HUES48 (cell line): ENCODE measurements around the gene GFI1B.
"Not testable (repeated sequence)": the region's sequence is repeated elsewhere in the genome, so short reads cannot be mapped to it uniquely, and the experiment has no call there.

ENCODE experiments used
- H3K27ac ChIP-seq: one replicate; pipeline ENCODE4 v1.7.0; 2013; ENCODE audit warnings: low read depth, low read length, inconsistent platforms
- H3K27me3 ChIP-seq: 2 replicates; pipeline ENCODE4 v1.6.1; 2013; ENCODE audit warnings: mild to moderate bottlenecking, low read length; ENCODE audit not compliant: control insufficient read depth, insufficient read depth
- H3K36me3 ChIP-seq: 2 replicates; pipeline ENCODE4 v1.6.1; 2013; ENCODE audit warnings: low read length; ENCODE audit not compliant: control insufficient read depth, insufficient read depth
- H3K4me1 ChIP-seq: 2 replicates; pipeline ENCODE4 v1.6.1; 2013; ENCODE audit warnings: mild to moderate bottlenecking, low read length; ENCODE audit not compliant: control insufficient read depth, insufficient read depth
- H3K4me3 ChIP-seq: 2 replicates; pipeline ENCODE4 v1.5.1; 2013; ENCODE audit warnings: mild to moderate bottlenecking, low read depth, low read length
- H3K9ac ChIP-seq: 2 replicates; pipeline ENCODE4 v1.6.1; 2013; ENCODE audit warnings: mild to moderate bottlenecking, low read depth, low read length, moderate library complexity
- H3K9me3 ChIP-seq: 2 replicates; pipeline ENCODE4 v1.6.1; 2013; ENCODE audit warnings: low read length; ENCODE audit not compliant: control insufficient read depth, insufficient read depth

The GFI1B gene

GRCh38 chr9:132946211-132946610 is 32.3 kb upstream of the GFI1B start:
- Histone ChIP-seq H3K27ac (peak overlapping the region; percentile 25), H3K36me3 (no peaks in the 10 kb centered on the region), H3K4me1 (peaks cover 36% of the 10 kb centered on the region), H3K9ac (no peak overlapping the region), H3K4me3 (no peak overlapping the region), H3K27me3 (no peaks in the 10 kb centered on the region), H3K9me3 (no peaks in the 10 kb centered on the region)

- no peaks in the 10 kb centered on the region for H3K27me3 ChIP-seq
- H3K9ac ChIP-seq: no peak overlapping the region
- H3K4me1 ChIP-seq: peaks cover 32% of the 10 kb centered on the region
- H3K36me3 ChIP-seq: no peaks in the 10 kb centered on the region
- peak overlapping the region; percentile 63 for H3K27ac ChIP-seq
- no peaks in the 10 kb centered on the region for H3K9me3 ChIP-seq
- no peak overlapping the region for H3K4me3 ChIP-seq
Measured at GRCh38 chr9:132946631-132947295, 31.7 kb upstream of the GFI1B start.

GRCh38 chr9:132947756-132948155 is 30.7 kb upstream of the GFI1B start:
- Histone ChIP-seq H3K4me1 (peaks cover 22% of the 10 kb centered on the region), H3K9ac (no peak overlapping the region), H3K27me3 (no peaks in the 10 kb centered on the region), H3K4me3 (no peak overlapping the region), H3K36me3 (no peaks in the 10 kb centered on the region), H3K27ac (no peak overlapping the region), H3K9me3 (no peaks in the 10 kb centered on the region)

- H3K27me3 ChIP-seq: no peaks in the 10 kb centered on the region
- peaks cover 13% of the 10 kb centered on the region for H3K4me1 ChIP-seq
- H3K9ac ChIP-seq: no peak overlapping the region
- H3K27ac ChIP-seq: no peak overlapping the region
- no peaks in the 10 kb centered on the region for H3K36me3 ChIP-seq
- no peak overlapping the region for H3K4me3 ChIP-seq
- H3K9me3 ChIP-seq: no peaks in the 10 kb centered on the region
Measured at GRCh38 chr9:132948482-132949050, 29.9 kb upstream of the GFI1B start.

- Histone ChIP-seq H3K36me3 (no peaks in the 10 kb centered on the region), H3K9ac (no peak overlapping the region), H3K27ac (no peak overlapping the region), H3K9me3 (no peaks in the 10 kb centered on the region), H3K4me3 (no peak overlapping the region), H3K27me3 (no peaks in the 10 kb centered on the region), H3K4me1 (peaks cover 13% of the 10 kb centered on the region)
Measured at GRCh38 chr9:132949709-132950108, 28.8 kb upstream of the GFI1B start.

- H3K4me3 ChIP-seq: no peak overlapping the region
- H3K36me3 ChIP-seq: no peaks in the 10 kb centered on the region
- no peak overlapping the region for H3K27ac ChIP-seq
- H3K27me3 ChIP-seq: no peaks in the 10 kb centered on the region; the same call in 1 of the 2 replicates
- no peaks in the 10 kb centered on the region for H3K4me1 ChIP-seq
- H3K9me3 ChIP-seq: no peaks in the 10 kb centered on the region
- no peak overlapping the region for H3K9ac ChIP-seq
Measured at GRCh38 chr9:132955123-132955522, 23.4 kb upstream of the GFI1B start.

- no peak overlapping the region for H3K9ac ChIP-seq
- no peak overlapping the region for H3K4me3 ChIP-seq
- no peaks in the 10 kb centered on the region for H3K36me3 ChIP-seq
- no peaks in the 10 kb centered on the region for H3K9me3 ChIP-seq
- no peaks in the 10 kb centered on the region; the same call in 1 of the 2 replicates for H3K27me3 ChIP-seq
- H3K27ac ChIP-seq: no peak overlapping the region
- no peaks in the 10 kb centered on the region for H3K4me1 ChIP-seq
Measured at GRCh38 chr9:132955768-132956167, 22.7 kb upstream of the GFI1B start.

- H3K36me3 ChIP-seq: no peaks in the 10 kb centered on the region
- no peak overlapping the region for H3K4me3 ChIP-seq
- no peak overlapping the region for H3K9ac ChIP-seq
- no peak overlapping the region for H3K27ac ChIP-seq
- H3K27me3 ChIP-seq: no peaks in the 10 kb centered on the region; the same call in 1 of the 2 replicates
- no peaks in the 10 kb centered on the region for H3K4me1 ChIP-seq
- no peaks in the 10 kb centered on the region for H3K9me3 ChIP-seq
Measured at GRCh38 chr9:132957805-132958204, 20.7 kb upstream of the GFI1B start.

- no peaks in the 10 kb centered on the region for H3K4me1 ChIP-seq
- H3K36me3 ChIP-seq: no peaks in the 10 kb centered on the region
- H3K27me3 ChIP-seq: no peaks in the 10 kb centered on the region; the same call in 1 of the 2 replicates
- no peak overlapping the region for H3K27ac ChIP-seq
- H3K9ac ChIP-seq: no peak overlapping the region
- H3K4me3 ChIP-seq: no peak overlapping the region
- H3K9me3 ChIP-seq: no peaks in the 10 kb centered on the region
Measured at GRCh38 chr9:132961002-132961401, 17.5 kb upstream of the GFI1B start.

GRCh38 chr9:132965478-132965877 is 13.0 kb upstream of the GFI1B start:
- no peaks in the 10 kb centered on the region for H3K9me3 ChIP-seq
- H3K27ac ChIP-seq: no peak overlapping the region
- H3K27me3 ChIP-seq: no peaks in the 10 kb centered on the region
- H3K4me3 ChIP-seq: no peak overlapping the region
- no peak overlapping the region for H3K9ac ChIP-seq
- no peaks in the 10 kb centered on the region for H3K4me1 ChIP-seq
- no peaks in the 10 kb centered on the region for H3K36me3 ChIP-seq

GRCh38 chr9:132967908-132968307 is 10.6 kb upstream of the GFI1B start:
- not testable (repeated sequence) for H3K27me3 ChIP-seq, H3K36me3 ChIP-seq, H3K27ac ChIP-seq, H3K9me3 ChIP-seq, H3K4me3 ChIP-seq, H3K4me1 ChIP-seq, H3K9ac ChIP-seq
